ENCODE measurements around the gene RNF207.

The RNF207 gene

GRCh38 chr1:6244401-6245049 lies 38.6 kb downstream of the RNF207 start:
- Mint-ChIP-seq H3K4me1 (peaks cover 16% of the 10 kb centered on the region), H3K36me3 (ENCODE audit: low read depth) (no peaks in the 10 kb centered on the region), H3K4me3 (no peak overlapping the region), H3K27me3 (peaks cover 72% of the 10 kb centered on the region), H3K27ac (no peak overlapping the region), H3K9me3 (no peaks in the 10 kb centered on the region)
- DNase-seq (no peak), ATAC-seq (no peak)

- peaks cover 16% of the 10 kb centered on the region for H3K4me1 Mint-ChIP-seq
- no peak overlapping the region for H3K27ac Mint-ChIP-seq
- no peak overlapping the region for H3K4me3 Mint-ChIP-seq
Measured at GRCh38 chr1:6245086-6245868, 39.4 kb downstream of the RNF207 start.

GRCh38 chr1:6245869-6246496 lies 40.1 kb downstream of the RNF207 start:
- Mint-ChIP-seq H3K9me3 (no peaks in the 10 kb centered on the region), H3K36me3 (ENCODE audit: low read depth) (no peaks in the 10 kb centered on the region), H3K27ac (no peak overlapping the region), H3K4me1 (peaks cover 16% of the 10 kb centered on the region), H3K4me3 (no peak overlapping the region), H3K27me3 (peaks cover 64% of the 10 kb centered on the region)
- no peak for ATAC-seq
- peak; percentile 73 for DNase-seq

More at GRCh38 chr1:6245086-6245868, 39.4 kb downstream of the RNF207 start:
- Mint-ChIP-seq H3K36me3 (ENCODE audit: low read depth) (no peaks in the 10 kb centered on the region), H3K9me3 (no peaks in the 10 kb centered on the region), H3K27me3 (peaks cover 69% of the 10 kb centered on the region)
- DNase-seq (peak; percentile 86), ATAC-seq (peak; percentile 72)

GRCh38 chr1:6246497-6247467 lies 40.9 kb downstream of the RNF207 start:
- Mint-ChIP-seq H3K4me1 (peaks cover 11% of the 10 kb centered on the region), H3K27me3 (peaks cover 59% of the 10 kb centered on the region), H3K27ac (no peak overlapping the region), H3K4me3 (no peak overlapping the region), H3K36me3 (ENCODE audit: low read depth) (no peaks in the 10 kb centered on the region), H3K9me3 (no peaks in the 10 kb centered on the region)
- ATAC-seq (peak; percentile 45), DNase-seq (peak; percentile 85)

- Mint-ChIP-seq H3K4me3 (no peak overlapping the region), H3K36me3 (ENCODE audit: low read depth) (no peaks in the 10 kb centered on the region), H3K27me3 (peaks cover 57% of the 10 kb centered on the region), H3K9me3 (no peaks in the 10 kb centered on the region), H3K27ac (no peak overlapping the region), H3K4me1 (peaks cover 11% of the 10 kb centered on the region)
- DNase-seq (no peak), ATAC-seq (no peak)
Measured at GRCh38 chr1:6247651-6248050, 41.7 kb downstream of the RNF207 start.

- Mint-ChIP-seq H3K36me3 (ENCODE audit: low read depth) (no peaks in the 10 kb centered on the region), H3K27me3 (peaks cover 51% of the 10 kb centered on the region), H3K4me3 (no peak overlapping the region), H3K9me3 (no peaks in the 10 kb centered on the region), H3K4me1 (peaks cover 11% of the 10 kb centered on the region), H3K27ac (no peak overlapping the region)
- no peak for ATAC-seq
- no peak for DNase-seq
Measured at GRCh38 chr1:6248161-6248776, 42.4 kb downstream of the RNF207 start.

- H3K4me3 Mint-ChIP-seq = no peak overlapping the region
- H3K27me3 Mint-ChIP-seq = peaks cover 42% of the 10 kb centered on the region
- H3K27ac Mint-ChIP-seq = no peak overlapping the region
- H3K36me3 Mint-ChIP-seq (ENCODE audit: low read depth) = no peaks in the 10 kb centered on the region
- DNase-seq (no peak), ATAC-seq (no peak)
- H3K4me1 Mint-ChIP-seq = peaks cover 11% of the 10 kb centered on the region
- no peaks in the 10 kb centered on the region for H3K9me3 Mint-ChIP-seq
Measured at GRCh38 chr1:6248932-6249738, 43.2 kb downstream of the RNF207 start.

GRCh38 chr1:6249739-6250689 lies 44.1 kb downstream of the RNF207 start:
- no peaks in the 10 kb centered on the region for H3K9me3 Mint-ChIP-seq
- no peaks in the 10 kb centered on the region for H3K36me3 Mint-ChIP-seq (ENCODE audit: low read depth)
- DNase-seq = no peak
- H3K27me3 Mint-ChIP-seq = peaks cover 35% of the 10 kb centered on the region
- no peak for ATAC-seq
- H3K4me1 Mint-ChIP-seq = peaks cover 11% of the 10 kb centered on the region
- H3K27ac Mint-ChIP-seq = no peak overlapping the region
- no peak overlapping the region for H3K4me3 Mint-ChIP-seq

- no peaks in the 10 kb centered on the region for H3K9me3 Mint-ChIP-seq
- H3K27ac Mint-ChIP-seq = no peak overlapping the region
- ATAC-seq = no peak
- DNase-seq = no peak
- H3K4me1 Mint-ChIP-seq = peaks cover 7% of the 10 kb centered on the region
- H3K27me3 Mint-ChIP-seq = peaks cover 31% of the 10 kb centered on the region
- H3K36me3 Mint-ChIP-seq (ENCODE audit: low read depth) = no peaks in the 10 kb centered on the region
- no peak overlapping the region for H3K4me3 Mint-ChIP-seq
Measured at GRCh38 chr1:6251233-6251632, 45.3 kb downstream of the RNF207 start.

GRCh38 chr1:6251681-6252373 lies 45.9 kb downstream of the RNF207 start:
- ATAC-seq = no peak
- Mint-ChIP-seq H3K4me3 (no peak overlapping the region), H3K4me1 (peaks cover 2% of the 10 kb centered on the region), H3K9me3 (no peaks in the 10 kb centered on the region), H3K27me3 (peaks cover 26% of the 10 kb centered on the region), H3K36me3 (ENCODE audit: low read depth) (no peaks in the 10 kb centered on the region), H3K27ac (no peak overlapping the region)
- no peak for DNase-seq

GRCh38 chr1:6252374-6252710 lies 46.4 kb downstream of the RNF207 start:
- H3K4me3 Mint-ChIP-seq = no peak overlapping the region
- H3K4me1 Mint-ChIP-seq = no peaks in the 10 kb centered on the region
- no peak overlapping the region for H3K27ac Mint-ChIP-seq
- H3K9me3 Mint-ChIP-seq = no peaks in the 10 kb centered on the region
- ATAC-seq = no peak
- DNase-seq = no peak
- H3K27me3 Mint-ChIP-seq = peaks cover 21% of the 10 kb centered on the region
- no peaks in the 10 kb centered on the region for H3K36me3 Mint-ChIP-seq (ENCODE audit: low read depth)

GRCh38 chr1:6253380-6253779 lies 47.5 kb downstream of the RNF207 start:
- Mint-ChIP-seq H3K4me1 (no peaks in the 10 kb centered on the region), H3K27me3 (peaks cover 14% of the 10 kb centered on the region), H3K27ac (no peak overlapping the region), H3K36me3 (ENCODE audit: low read depth) (no peaks in the 10 kb centered on the region), H3K9me3 (no peaks in the 10 kb centered on the region), H3K4me3 (no peak overlapping the region)
- no peak for DNase-seq
- no peak for ATAC-seq
